NCI-H345 treated with DMSO at 0.1 percent for 48 hours (cell line): ENCODE measurements around the gene AHNAK2.

Experiments used
- DNase-seq: peaks from one replicate; lab custom pipeline; 2025; ENCODE audit not compliant: unreplicated experiment; lab: John Stamatoyannopoulos, UW

AHNAK2 gene

GRCh38 chr14:104986487-104987164 is 8.5 kb upstream of the AHNAK2 start:
- no peak for DNase-seq

GRCh38 chr14:104985675-104986486 is 7.7 kb upstream of the AHNAK2 start, which contains the start of gene CLBA1:
Gene CLBA1 (plus strand): TSS chr14:104985788. CDS start chr14:104986432, 644 bp downstream.
- DNase-seq, result peak; percentile 56

- no peak for DNase-seq
These were observed 6.1 kb upstream of the AHNAK2 start for GRCh38 chr14:104984056-104984894.

- no peak for DNase-seq
These were observed 5.1 kb upstream of the AHNAK2 start for GRCh38 chr14:104983231-104983721.

- no peak for DNase-seq
These were observed 4.5 kb upstream of the AHNAK2 start for GRCh38 chr14:104982548-104983230.

- DNase-seq, result no peak
These were observed 3.7 kb upstream of the AHNAK2 start for GRCh38 chr14:104981699-104982541.

- no peak for DNase-seq
These were observed 2.7 kb upstream of the AHNAK2 start for GRCh38 chr14:104980611-104981531.

- DNase-seq, result no peak
These were observed 1.8 kb upstream of the AHNAK2 start for GRCh38 chr14:104979758-104980610.

GRCh38 chr14:104978746-104979691 is 845 bp upstream of the AHNAK2 start:
- DNase-seq, result no peak

GRCh38 chr14:104977008-104977680 is 1.0 kb downstream of the AHNAK2 start:
- DNase-seq, result no peak

- DNase-seq, result peak; percentile 13
These were observed 1.8 kb downstream of the AHNAK2 start for GRCh38 chr14:104976198-104977007.

GRCh38 chr14:104975481-104976197 is 2.5 kb downstream of the AHNAK2 start:
- no peak for DNase-seq

GRCh38 chr14:104974665-104975390 is 3.3 kb downstream of the AHNAK2 start:
- no peak for DNase-seq

- DNase-seq, result no peak
These were observed 4.0 kb downstream of the AHNAK2 start for GRCh38 chr14:104974146-104974541.
